Colonic mucosa (tissue), 4 donors: ENCODE results near the gene PDIK1L. TPM values are rescaled to one million over a fixed set of nuclear protein-coding genes. Genes with fewer than 3 reads are reported as not detected.
"Not testable (repeated sequence)": the region's sequence is repeated elsewhere in the genome, so short reads cannot be mapped to it uniquely, and the experiment has no call there.

Experiments used
- DNase-seq: peaks from one replicate; pipeline ENCODE4 v3.0.0-alpha.2; 2020
- H3K27ac ChIP-seq: fragments of 200-600 bp; one replicate; pipeline ENCODE4 v1.8.0; 2021
- H3K27me3 ChIP-seq: fragments of 200-600 bp; one replicate; pipeline ENCODE4 v1.8.0; 2021
- H3K36me3 ChIP-seq: fragments of 200-600 bp; one replicate; pipeline ENCODE4 v1.8.0; 2021
- H3K4me1 ChIP-seq: fragments of 200-600 bp; one replicate; pipeline ENCODE4 v1.8.0; 2021; ENCODE audit warnings: mild to moderate bottlenecking
- H3K4me3 ChIP-seq: fragments of 200-600 bp; one replicate; pipeline ENCODE4 v1.8.0; 2021
- H3K9ac ChIP-seq, 2 donors: one replicate each; pipeline ENCODE4 v1.7.0; 2013; ENCODE audit warnings: control low read depth in 2 of 2, low read depth in 2 of 2, low read length in 2 of 2
- H3K9me3 ChIP-seq: fragments of 200-600 bp; one replicate; pipeline ENCODE4 v1.8.0; 2021
- CTCF ChIP-seq: fragments of 200-600 bp; IDR thresholded peaks from one replicate; pipeline ENCODE4 v1.8.0; 2022; ENCODE audit warnings: antibody characterized with exemption, mild to moderate bottlenecking
- intact Hi-C: fragments of 100-400 bp; cut with DNase I; formaldehyde crosslinking; loops from one replicate; pipeline ENCODE4 v1.14.1; 2022
- total RNA-seq, 2 donors: library from RNA; stranded (reverse); fragmentation: NEBNext Ultra II Directional in 1 of 2; extraction: Animal tissue kit (Norgen Biotek cat#: 25700) in 1 of 2; gene quantifications; one replicate each; pipeline ENCODE4 v1.2.1, GENCODE V29; 2021
- donor health status: healthy.
- donor health status: DM: no; HTN: no; CAD: no.
- donor health status: DM: no; HTN: no; CAD: no.

The PDIK1L gene
- total RNA-seq, 2 donors from 2014 or later = 12.5 to 14.8 TPM

- intact Hi-C loops = no loop called here
- no peaks in the 10 kb centered on the region for H3K36me3 ChIP-seq
- DNase-seq = no peak
- peak overlapping the region in 1 of 2 donors; percentile 12 for H3K9ac ChIP-seq
- no peak overlapping the region for H3K4me3 ChIP-seq
- no peak overlapping the region for H3K27ac ChIP-seq
- no peaks in the 10 kb centered on the region for H3K27me3 ChIP-seq
- no peaks in the 10 kb centered on the region for H3K9me3 ChIP-seq
- no peaks in the 10 kb centered on the region for H3K4me1 ChIP-seq
- TF ChIP-seq CTCF = no peak
These were observed 19.2 kb upstream of the PDIK1L start for GRCh38 chr1:26092422-26092821.

DNA sequence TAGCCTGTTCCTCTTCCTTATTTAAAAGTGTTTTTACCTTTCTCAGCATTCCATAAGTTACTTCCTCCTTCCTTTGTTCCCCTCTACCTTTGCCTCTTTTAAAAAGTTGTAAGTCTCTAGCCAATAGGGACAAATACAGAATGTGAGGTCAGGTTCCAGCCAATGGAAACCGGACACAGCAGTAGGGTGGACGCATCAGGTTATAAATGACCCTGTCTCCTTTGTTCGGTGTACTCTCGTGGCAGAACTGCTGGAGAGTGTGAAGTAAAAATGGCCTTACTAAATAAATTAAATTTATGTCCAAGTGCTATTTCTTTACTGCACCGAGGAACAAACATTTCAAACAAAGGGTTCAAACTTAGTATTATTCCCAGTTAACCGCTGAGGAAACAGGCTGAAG, 18.1 kb upstream of the PDIK1L start:
- DNase-seq, H3K9me3 ChIP-seq, H3K4me3 ChIP-seq, H3K36me3 ChIP-seq, H3K4me1 ChIP-seq, H3K27me3 ChIP-seq, H3K27ac ChIP-seq, H3K9ac ChIP-seq, intact Hi-C loops: not testable (repeated sequence)

- H3K27ac ChIP-seq = no peak overlapping the region
These were observed 17.5 kb upstream of the PDIK1L start for GRCh38 chr1:26094076-26094669.

DNA sequence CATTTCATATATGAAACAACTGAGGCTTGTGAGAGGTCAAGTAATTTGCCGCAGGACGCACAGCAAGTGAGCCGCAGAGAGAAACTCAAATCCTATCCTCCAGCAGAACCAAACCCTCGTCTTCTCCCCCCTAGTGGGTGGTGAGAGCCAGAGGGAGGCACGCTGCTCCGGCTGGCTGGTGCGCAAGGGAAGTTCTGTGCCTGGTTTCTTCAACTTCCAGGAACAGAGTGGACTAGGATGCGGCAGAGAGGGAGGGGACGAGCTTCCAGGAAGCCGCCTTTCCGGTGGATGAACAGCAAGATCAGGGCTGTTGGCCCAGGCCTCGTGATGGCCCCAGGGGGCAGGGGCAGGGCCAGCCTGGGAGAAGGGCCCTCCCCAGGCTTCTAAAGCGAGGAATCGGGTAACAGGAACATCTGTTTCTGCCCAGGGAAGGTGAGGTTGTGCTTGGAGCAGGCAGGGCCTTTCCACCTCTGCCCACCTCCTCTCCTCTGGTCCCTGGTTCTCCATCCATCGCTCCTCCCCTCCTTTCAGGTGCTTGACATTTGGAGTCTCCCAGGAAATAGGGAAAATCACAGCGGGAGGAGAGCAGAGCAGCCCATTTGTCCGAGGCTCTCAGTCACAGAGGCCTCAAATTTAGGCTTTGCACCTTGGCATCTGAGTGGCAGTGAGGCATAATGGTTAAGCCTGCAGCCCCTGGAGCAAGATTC, 16.8 kb upstream of the PDIK1L start:
- DNase-seq = no peak
- no peaks in the 10 kb centered on the region for H3K27me3 ChIP-seq
- H3K9me3 ChIP-seq = no peaks in the 10 kb centered on the region
- H3K36me3 ChIP-seq = no peaks in the 10 kb centered on the region
- TF ChIP-seq CTCF = no peak
- no peak overlapping the region for H3K9ac ChIP-seq
- H3K27ac ChIP-seq = no peak overlapping the region
- no peaks in the 10 kb centered on the region for H3K4me1 ChIP-seq
- no peak overlapping the region for H3K4me3 ChIP-seq
- intact Hi-C loops = no loop called here

More at GRCh38 chr1:26094076-26094669, 17.5 kb upstream of the PDIK1L start:
- no peak for DNase-seq
- intact Hi-C loops = no loop called here
- no peaks in the 10 kb centered on the region for H3K4me1 ChIP-seq
- no peak overlapping the region for H3K4me3 ChIP-seq
- no peak overlapping the region for H3K9ac ChIP-seq
- no peaks in the 10 kb centered on the region for H3K36me3 ChIP-seq
- TF ChIP-seq CTCF = no peak
- no peaks in the 10 kb centered on the region for H3K9me3 ChIP-seq
- H3K27me3 ChIP-seq = no peaks in the 10 kb centered on the region

GRCh38 chr1:26096471-26096870, 15.2 kb upstream of the PDIK1L start:
- Histone ChIP-seq H3K4me1 (no peaks in the 10 kb centered on the region), H3K27me3 (no peaks in the 10 kb centered on the region), H3K27ac (no peak overlapping the region), H3K4me3 (no peak overlapping the region), H3K36me3 (no peaks in the 10 kb centered on the region), H3K9me3 (no peaks in the 10 kb centered on the region), H3K9ac (no peak overlapping the region)
- TF ChIP-seq CTCF = no peak
- DNase-seq = no peak
- intact Hi-C loops = no loop called here

DNA sequence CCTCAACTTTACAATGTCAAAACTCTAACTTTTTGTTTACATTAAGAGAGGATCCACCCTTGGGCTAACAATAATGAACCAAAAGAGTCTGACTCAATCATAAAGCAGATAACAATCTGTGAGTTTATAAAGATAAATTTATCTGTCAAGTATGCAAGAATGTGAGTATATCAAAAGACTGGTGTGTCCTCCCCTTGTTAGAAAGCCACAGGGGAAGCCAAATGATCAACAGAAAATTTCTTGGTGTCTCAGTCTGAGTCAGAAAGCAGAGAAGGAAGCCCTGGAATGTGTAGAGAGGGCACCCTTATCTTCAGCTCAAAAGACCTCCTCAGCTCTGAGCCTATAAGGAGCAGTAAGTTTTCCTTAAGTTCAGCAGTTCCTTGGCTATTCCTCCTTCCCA, 13.9 kb upstream of the PDIK1L start:
- intact Hi-C loops = no loop called here
- H3K27ac ChIP-seq = no peak overlapping the region

More for the DNA sequence above, 13.9 kb upstream of the PDIK1L start:
- Histone ChIP-seq H3K4me1 (no peaks in the 10 kb centered on the region), H3K4me3 (no peak overlapping the region), H3K9ac (no peak overlapping the region), H3K27me3 (no peaks in the 10 kb centered on the region), H3K36me3 (no peaks in the 10 kb centered on the region), H3K9me3 (no peaks in the 10 kb centered on the region)
- TF ChIP-seq CTCF = no peak
- no peak for DNase-seq
